Ovary (tissue), 9 donors: ENCODE results near the gene HTRA1. TPM values are rescaled to one million over a fixed set of nuclear protein-coding genes. Genes with fewer than 3 reads are reported as not detected.

Experiments used
- DNase-seq, 5 donors: peaks; one replicate each; pipeline ENCODE4 v3.0.0-alpha.2; 2019 to 2020
- H3K27ac ChIP-seq, 2 donors: fragments of 200-600 bp; one replicate each; pipeline versions ENCODE4 v1.5.1 to v1.8.0; 2019 to 2022
- H3K27me3 ChIP-seq: fragments of 200-600 bp; one replicate; pipeline ENCODE4 v1.8.0; 2022
- H3K36me3 ChIP-seq: fragments of 200-600 bp; sonication (generic); one replicate; pipeline ENCODE4 v1.5.1; 2019
- H3K4me1 ChIP-seq: one replicate; pipeline ENCODE4 v1.8.1; 2013; ENCODE audit warnings: mild to moderate bottlenecking, moderate library complexity; ENCODE audit not compliant: insufficient read depth
- H3K4me3 ChIP-seq: fragments of 200-600 bp; sonication (generic); one replicate; pipeline ENCODE4 v1.5.1; 2017
- H3K9me3 ChIP-seq, 2 donors: fragments of 200-600 bp in 1 of 2; sonication (generic) in 1 of 2; one replicate each; pipeline versions ENCODE4 v1.5.1 to v1.8.1; 2013 to 2019; ENCODE audit warnings: mild to moderate bottlenecking in 1 of 2, moderate library complexity in 1 of 2
- EP300 ChIP-seq: sonication (generic); formaldehyde crosslinking; IDR thresholded peaks from one replicate; pipeline ENCODE4 v1.6.1; 2017; ENCODE audit warnings: antibody characterized with exemption
- POLR2A ChIP-seq: fragments of 450-650 bp; IDR thresholded peaks from one replicate; pipeline ENCODE4 v1.6.1; 2017; ENCODE audit warnings: antibody characterized with exemption, mild to moderate bottlenecking, moderate library complexity
- WGBS, 3 donors: extraction: QIAGEN DNeasy Blood & Tissue Kit in 1 of 3; methylation state at CpG; one replicate each; pipeline versions ENCODE4 v1.1.5 to v1.1.7; 2013 to 2017; 5-methylcytosine and 5-hydroxymethylcytosine counted together
- intact Hi-C, 4 donors: fragments of 100-400 bp; cut with DNase I; formaldehyde crosslinking; loops; one replicate each; pipeline versions ENCODE4 v1.11.0 to v1.15.1; 2022 to 2023
- polyA plus RNA-seq, 2 donors: library from polyadenylated mRNA; stranded (reverse); fragments of 200-250 nt in 1 of 2; fragments of 350-450 nt in 1 of 2; fragmentation: Illumina TruSeq in 1 of 2; extraction: RNeasy Lipid Tissue Mini Kit (QIAGEN cat#74804) in 1 of 2; gene quantifications; one replicate each; pipeline ENCODE4 v1.2.3, GENCODE V29; 2013 to 2014
- total RNA-seq, 7 donors: library from RNA; depleted of rRNA in 2 of 7; stranded (reverse); fragments of >200 nt in 2 of 7; fragmentation: NEBNext Ultra II Directional in 3 of 7; extraction: Animal tissue kit (Norgen Biotek cat#: 25700) in 3 of 7; gene quantifications; one replicate each; pipeline versions ENCODE4 v1.1.0 to v1.2.4, GENCODE V29; 2016 to 2023
- TF ChIP-seq, protein P1 (sequence below), 3 donors: fragments of 450-650 bp in 2 of 3; fragments of 200-600 bp in 1 of 3; IDR thresholded peaks; one replicate each; pipeline versions ENCODE4 v1.5.1 to v1.8.0; 2016 to 2022; ENCODE audit warnings: antibody characterized with exemption in 3 of 3, mild to moderate bottlenecking in 1 of 3
- donor health status: DM: no; HTN: no; CAD: no; lungs with moderate emphysema.
- donor health status: DM: no; HTN: no; CAD: no.
- donor health status: Bipolar disorder and iron deficiency.
- donor health status: DM: yes; HTN: yes; CAD: no.
- donor health status: DM: no; HTN: no; CAD: no.
- donor health status: DM: yes; HTN: yes; CAD: no.

Gene HTRA1
- total and polyA plus RNA-seq, 9 donors, result 194 to 947 (median 356) TPM

DNA sequence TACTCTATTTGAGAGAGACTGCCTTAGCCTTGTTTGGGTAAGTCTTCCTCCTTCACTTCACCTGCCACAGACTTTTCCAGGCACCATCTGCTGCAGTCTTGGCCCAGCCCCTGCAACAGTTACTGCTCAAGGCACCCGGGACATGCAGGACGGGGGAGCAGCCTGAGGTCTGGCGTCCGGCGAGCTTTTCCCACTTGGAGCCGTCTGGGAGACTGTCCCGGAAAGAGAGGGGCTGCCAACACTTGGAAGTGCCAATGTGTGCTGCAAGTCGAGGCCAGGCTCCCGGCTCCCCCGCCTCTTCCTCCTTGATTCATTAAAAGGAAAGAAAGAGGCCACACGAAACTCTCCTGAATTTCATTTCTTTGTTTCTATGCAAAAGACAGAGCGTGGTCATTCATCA, 13.7 kb downstream of the HTRA1 start:
- TF ChIP-seq, protein P1, sequence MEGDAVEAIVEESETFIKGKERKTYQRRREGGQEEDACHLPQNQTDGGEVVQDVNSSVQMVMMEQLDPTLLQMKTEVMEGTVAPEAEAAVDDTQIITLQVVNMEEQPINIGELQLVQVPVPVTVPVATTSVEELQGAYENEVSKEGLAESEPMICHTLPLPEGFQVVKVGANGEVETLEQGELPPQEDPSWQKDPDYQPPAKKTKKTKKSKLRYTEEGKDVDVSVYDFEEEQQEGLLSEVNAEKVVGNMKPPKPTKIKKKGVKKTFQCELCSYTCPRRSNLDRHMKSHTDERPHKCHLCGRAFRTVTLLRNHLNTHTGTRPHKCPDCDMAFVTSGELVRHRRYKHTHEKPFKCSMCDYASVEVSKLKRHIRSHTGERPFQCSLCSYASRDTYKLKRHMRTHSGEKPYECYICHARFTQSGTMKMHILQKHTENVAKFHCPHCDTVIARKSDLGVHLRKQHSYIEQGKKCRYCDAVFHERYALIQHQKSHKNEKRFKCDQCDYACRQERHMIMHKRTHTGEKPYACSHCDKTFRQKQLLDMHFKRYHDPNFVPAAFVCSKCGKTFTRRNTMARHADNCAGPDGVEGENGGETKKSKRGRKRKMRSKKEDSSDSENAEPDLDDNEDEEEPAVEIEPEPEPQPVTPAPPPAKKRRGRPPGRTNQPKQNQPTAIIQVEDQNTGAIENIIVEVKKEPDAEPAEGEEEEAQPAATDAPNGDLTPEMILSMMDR (IDR thresholded peaks at IDR 0.05), result no peak
- TF ChIP-seq EP300, result no peak
- Histone ChIP-seq H3K9me3 (no peaks in the 10 kb centered on the region), H3K4me1 (peaks cover 24% of the 10 kb centered on the region), H3K27me3 (no peaks in the 10 kb centered on the region), H3K4me3 (no peak overlapping the region), H3K27ac (no peak overlapping the region), H3K36me3 (no peaks in the 10 kb centered on the region)
- intact Hi-C loops, result no loop called here
- 13 to 18% (median 16%) methylated on average over 12 of the region's 12 CpGs for WGBS, 3 donors
- DNase-seq, result peak; percentile 61 to 78 (median 68)

DNA sequence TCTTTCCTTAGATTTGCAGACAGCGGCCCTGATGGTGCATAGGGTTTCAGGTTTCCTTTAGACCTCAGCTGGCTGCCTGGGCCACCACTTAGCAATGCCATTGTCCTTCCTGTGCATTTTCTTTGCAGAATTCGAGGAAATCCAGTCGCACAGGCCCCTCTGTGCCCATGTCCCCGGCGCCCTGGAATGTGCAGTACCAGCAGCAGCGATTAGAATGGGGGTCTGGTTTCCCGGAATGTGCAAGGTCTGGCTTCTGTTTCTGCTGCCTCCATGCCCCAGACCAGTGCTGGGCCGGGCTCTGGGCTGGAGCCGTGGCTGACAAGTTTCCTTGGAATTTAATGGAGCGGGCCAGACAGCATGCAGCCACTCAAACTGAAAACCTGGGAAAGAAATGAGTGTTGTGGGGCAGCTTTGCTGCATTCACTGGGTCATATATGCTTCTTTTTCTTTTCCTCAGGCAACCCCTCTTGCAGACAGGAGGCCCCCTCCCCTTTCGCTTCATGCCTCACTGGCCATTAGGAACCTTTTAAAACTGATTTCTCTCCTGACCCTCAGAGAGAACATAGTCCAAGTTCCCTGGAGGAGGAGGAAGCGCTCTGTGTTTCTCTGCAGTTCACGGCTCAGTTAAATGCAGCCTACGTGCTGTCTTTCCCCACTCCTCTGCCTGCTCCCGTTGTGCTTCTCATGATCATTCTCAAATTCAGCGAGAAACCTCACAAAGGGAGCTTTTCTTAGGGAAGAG, 14.4 kb downstream of the HTRA1 start:
- no peaks in the 10 kb centered on the region for H3K9me3 ChIP-seq
- TF ChIP-seq POLR2A (no peak), EP300 (no peak)
- TF ChIP-seq, protein P1 (IDR thresholded peaks at IDR 0.05), result no peak
- DNase-seq, result no peak
- H3K4me3 ChIP-seq, result no peak overlapping the region
- intact Hi-C loops, result no loop called here
- no peaks in the 10 kb centered on the region for H3K27me3 ChIP-seq
- H3K36me3 ChIP-seq, result no peaks in the 10 kb centered on the region
- peaks cover 24% of the 10 kb centered on the region for H3K4me1 ChIP-seq
- WGBS, 3 donors, result 53 to 69% (median 55%) methylated on average over 16 of the region's 16 CpGs
- H3K27ac ChIP-seq, result no peak overlapping the region

DNA sequence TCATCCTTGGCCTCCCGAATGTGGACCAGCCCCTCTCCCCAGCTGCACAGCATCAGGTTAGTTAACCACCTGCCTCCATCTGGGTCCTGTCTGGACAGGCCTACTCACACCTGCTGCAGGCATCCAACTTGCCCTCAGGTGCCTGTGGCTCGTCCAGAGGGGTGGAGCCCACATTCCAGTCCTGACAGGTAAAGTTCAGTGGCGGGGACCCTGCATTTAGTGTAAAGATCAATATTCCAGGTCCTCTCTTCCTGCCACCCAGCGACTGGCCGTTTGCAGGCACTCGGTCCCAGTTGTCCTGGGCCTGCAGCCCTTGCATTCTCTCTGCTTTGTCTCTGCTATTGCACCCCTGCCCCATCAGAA, 15.0 kb downstream of the HTRA1 start:
- no peaks in the 10 kb centered on the region for H3K36me3 ChIP-seq
- no peaks in the 10 kb centered on the region for H3K27me3 ChIP-seq
- H3K4me1 ChIP-seq, result peaks cover 22% of the 10 kb centered on the region
- H3K4me3 ChIP-seq, result no peak overlapping the region
- WGBS, 3 donors, result 82 to 89% (median 88%) methylated on average over 6 of the region's 6 CpGs
- no peak for DNase-seq
- H3K27ac ChIP-seq, result no peak overlapping the region
- intact Hi-C loops, result no loop called here
- no peak for TF ChIP-seq EP300
- TF ChIP-seq, protein P1 (IDR thresholded peaks at IDR 0.05), result no peak
- TF ChIP-seq POLR2A, result no peak
- H3K9me3 ChIP-seq, result no peaks in the 10 kb centered on the region

DNA sequence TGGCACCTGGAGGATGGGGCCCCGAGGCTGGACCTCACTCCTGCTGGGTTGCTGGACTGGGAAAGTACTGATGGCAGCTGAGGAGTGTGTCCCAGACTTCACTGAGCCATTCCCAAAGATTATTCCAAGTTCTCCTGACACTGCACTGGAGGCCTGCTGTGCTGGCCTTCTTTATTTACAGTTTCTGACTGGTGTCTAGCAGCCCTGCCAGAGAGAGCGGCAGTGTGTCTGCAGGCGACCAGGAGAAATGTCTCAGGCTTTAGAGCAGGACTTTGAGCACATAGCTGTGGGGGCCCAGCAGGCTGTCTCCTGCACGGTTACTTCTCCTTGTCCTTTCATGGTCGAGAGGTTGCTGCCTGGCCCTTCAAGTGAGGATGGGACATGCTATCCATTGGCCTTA, 16.1 kb downstream of the HTRA1 start:
- no peaks in the 10 kb centered on the region for H3K27me3 ChIP-seq
- intact Hi-C loops, result no loop called here
- H3K9me3 ChIP-seq, result no peaks in the 10 kb centered on the region
- TF ChIP-seq, protein P1 (IDR thresholded peaks at IDR 0.05), result no peak
- TF ChIP-seq POLR2A (no peak), EP300 (no peak)
- no peak overlapping the region for H3K4me3 ChIP-seq
- DNase-seq, result no peak
- H3K4me1 ChIP-seq, result peaks cover 19% of the 10 kb centered on the region
- 90 to 95% (median 93%) methylated on average over 5 of the region's 5 CpGs for WGBS, 3 donors
- no peaks in the 10 kb centered on the region for H3K36me3 ChIP-seq
- no peak overlapping the region for H3K27ac ChIP-seq
